Lower leg skin (tissue), 4 donors: ENCODE measurements around the gene CAMKMT. TPM values are rescaled to one million over a fixed set of nuclear protein-coding genes. Genes with fewer than 3 reads are reported as not detected.

Experiments
- DNase-seq, 2 donors: peaks; one replicate each; pipeline ENCODE4 v3.0.0-alpha.2; 2019; ENCODE audit warnings: low spot score in 2 of 2
- H3K4me3 ChIP-seq: fragments of 200-600 bp; sonication (generic); 2 replicates; pipeline ENCODE4 v1.5.1; 2017; ENCODE audit warnings: mild to moderate bottlenecking, low read depth; ENCODE audit not compliant: poor library complexity, severe bottlenecking
- POLR2A ChIP-seq, 2 donors: fragments of 450-650 bp; IDR thresholded peaks; one replicate each; pipeline ENCODE4 v1.6.1; 2016 to 2017; ENCODE audit warnings: antibody characterized with exemption in 2 of 2, mild to moderate bottlenecking in 1 of 2, moderate library complexity in 1 of 2
- WGBS, 2 donors: methylation state at CpG; one replicate each; pipeline ENCODE4 v1.1.5; 2018; 5-methylcytosine and 5-hydroxymethylcytosine counted together
- intact Hi-C: fragments of 100-400 bp; cut with DNase I; formaldehyde crosslinking; loops from one replicate; pipeline ENCODE4 v1.15.0; 2023; ENCODE audit warnings: low total_unique reads
- total RNA-seq, 4 donors: library from RNA; depleted of rRNA; stranded (reverse); fragments of >200 nt; gene quantifications; one replicate each; pipeline ENCODE4 v1.1.0, GENCODE V29; 2016
- TF ChIP-seq, protein P1 (sequence below), 3 donors: fragments of 450-650 bp; IDR thresholded peaks; one replicate each; pipeline ENCODE4 v1.5.1; 2016; ENCODE audit warnings: antibody characterized with exemption in 3 of 3, mild to moderate bottlenecking in 3 of 3, moderate library complexity in 2 of 3

CAMKMT gene
- total RNA-seq, 4 donors from 2014 or later = 4.2 to 18.3 (median 9.8) TPM

DNA sequence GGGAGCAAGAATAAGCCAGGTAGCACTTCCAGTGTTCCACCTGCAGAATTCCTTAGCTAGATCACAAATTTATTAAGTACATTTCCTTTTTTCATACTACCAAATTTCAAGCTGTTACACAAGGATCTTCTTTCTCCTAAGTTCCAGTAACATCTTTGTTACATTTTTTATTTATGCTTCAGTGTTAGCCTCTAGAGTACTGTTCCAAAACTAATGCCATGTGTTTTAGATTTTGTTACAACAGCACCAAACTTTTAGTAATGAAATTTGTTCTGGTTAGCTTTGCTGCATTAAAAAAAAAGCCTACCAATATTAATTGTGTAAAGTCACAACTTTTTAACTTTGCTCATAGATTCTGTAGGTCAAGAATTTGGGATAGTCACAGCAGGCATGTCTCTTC lies 161.1 kb downstream of the CAMKMT start:
- TF ChIP-seq, protein P1, sequence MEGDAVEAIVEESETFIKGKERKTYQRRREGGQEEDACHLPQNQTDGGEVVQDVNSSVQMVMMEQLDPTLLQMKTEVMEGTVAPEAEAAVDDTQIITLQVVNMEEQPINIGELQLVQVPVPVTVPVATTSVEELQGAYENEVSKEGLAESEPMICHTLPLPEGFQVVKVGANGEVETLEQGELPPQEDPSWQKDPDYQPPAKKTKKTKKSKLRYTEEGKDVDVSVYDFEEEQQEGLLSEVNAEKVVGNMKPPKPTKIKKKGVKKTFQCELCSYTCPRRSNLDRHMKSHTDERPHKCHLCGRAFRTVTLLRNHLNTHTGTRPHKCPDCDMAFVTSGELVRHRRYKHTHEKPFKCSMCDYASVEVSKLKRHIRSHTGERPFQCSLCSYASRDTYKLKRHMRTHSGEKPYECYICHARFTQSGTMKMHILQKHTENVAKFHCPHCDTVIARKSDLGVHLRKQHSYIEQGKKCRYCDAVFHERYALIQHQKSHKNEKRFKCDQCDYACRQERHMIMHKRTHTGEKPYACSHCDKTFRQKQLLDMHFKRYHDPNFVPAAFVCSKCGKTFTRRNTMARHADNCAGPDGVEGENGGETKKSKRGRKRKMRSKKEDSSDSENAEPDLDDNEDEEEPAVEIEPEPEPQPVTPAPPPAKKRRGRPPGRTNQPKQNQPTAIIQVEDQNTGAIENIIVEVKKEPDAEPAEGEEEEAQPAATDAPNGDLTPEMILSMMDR (IDR thresholded peaks at IDR 0.05) = no peak
- no peak for TF ChIP-seq POLR2A (IDR thresholded peaks at IDR 0.05)
- intact Hi-C loops = no loop called here

DNA sequence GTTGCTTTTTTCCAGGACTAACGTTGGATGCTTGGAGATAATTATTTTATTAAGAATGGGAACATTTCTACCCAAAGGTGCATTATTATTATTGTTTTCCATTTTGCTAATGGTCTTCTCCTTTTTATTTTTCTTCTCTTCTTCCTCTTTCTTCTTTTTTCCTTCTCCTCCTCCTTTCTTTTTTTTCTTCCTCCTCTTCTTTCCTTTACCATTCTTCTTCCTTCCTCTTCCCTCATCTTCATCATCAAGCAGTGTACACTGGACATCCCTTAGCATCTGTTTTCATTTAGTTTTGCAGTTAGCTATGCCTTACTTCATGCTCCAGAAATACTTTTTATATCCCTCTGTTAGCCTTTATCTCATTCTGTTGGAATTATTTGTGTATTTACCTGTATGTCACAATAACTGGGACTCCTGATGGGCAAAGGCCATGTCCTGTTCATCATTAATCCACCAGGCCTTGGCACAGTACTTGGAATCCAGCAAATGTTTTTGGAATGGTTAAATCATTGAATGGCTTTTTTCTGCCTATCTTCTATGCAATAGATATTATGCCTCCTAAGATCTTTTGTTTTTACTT lies 162.7 kb downstream of the CAMKMT start:
- DNase-seq = no peak
- H3K4me3 ChIP-seq = no peak overlapping the region
- TF ChIP-seq, protein P1 (IDR thresholded peaks at IDR 0.05) = no peak
- no peak for TF ChIP-seq POLR2A (IDR thresholded peaks at IDR 0.05)
- intact Hi-C loops = no loop called here
- WGBS, 2 donors = 80 to 87% methylated on average over 1 of the region's 1 CpG

More for the DNA sequence above, 161.1 kb downstream of the CAMKMT start:
- H3K4me3 ChIP-seq = no peak overlapping the region
- DNase-seq = no peak

DNA sequence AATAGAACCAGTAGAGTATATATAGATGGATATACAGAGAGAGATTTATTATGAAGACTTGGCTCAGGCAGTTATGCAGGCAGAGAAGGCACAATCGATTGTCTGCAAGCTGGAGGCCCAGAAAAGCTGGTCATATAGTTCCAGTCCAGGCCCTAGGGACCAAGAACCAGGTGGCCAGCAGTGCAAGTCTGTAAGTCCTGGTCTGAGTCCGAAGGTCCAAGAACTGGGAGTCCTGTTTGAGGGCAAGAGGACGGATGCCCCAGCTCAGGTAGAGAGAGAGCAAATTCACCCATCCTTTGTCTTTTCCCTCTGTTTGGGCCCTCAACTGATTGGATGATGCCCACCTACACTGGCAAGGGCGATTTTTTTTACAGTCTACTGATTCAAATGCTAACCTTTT lies 164.6 kb downstream of the CAMKMT start:
- no peak for TF ChIP-seq POLR2A (IDR thresholded peaks at IDR 0.05)
- TF ChIP-seq, protein P1 (IDR thresholded peaks at IDR 0.05) = no peak
- intact Hi-C loops = no loop called here
- H3K4me3 ChIP-seq = no peak overlapping the region
- whole genome bisulfite sequencing, 2 donors = 93 to 95% methylated on average over 4 of the region's 4 CpGs
- no peak for DNase-seq

DNA sequence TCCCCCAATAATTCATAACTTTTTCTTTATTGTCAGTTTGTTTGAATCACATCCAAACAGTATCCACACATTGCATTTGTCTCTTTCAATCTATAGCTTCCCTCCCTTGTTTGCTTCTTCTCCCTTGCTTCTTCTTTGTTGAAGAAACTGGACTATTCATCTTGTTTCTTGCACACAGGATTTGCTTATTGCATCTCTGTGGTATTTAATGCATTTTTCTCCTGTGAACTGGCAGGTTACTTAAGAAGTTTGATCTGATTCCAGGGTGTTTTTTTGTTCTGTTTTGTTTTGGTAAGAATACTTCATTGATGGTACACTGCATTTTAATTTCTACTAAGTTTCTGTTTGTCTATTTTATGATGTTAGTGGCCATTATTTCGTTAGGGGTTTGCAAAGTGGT lies 166.8 kb downstream of the CAMKMT start:
- H3K4me3 ChIP-seq = no peak overlapping the region
- no peak for TF ChIP-seq POLR2A (IDR thresholded peaks at IDR 0.05)
- TF ChIP-seq, protein P1 (IDR thresholded peaks at IDR 0.05) = no peak
- WGBS, 2 donors = 73 to 86% methylated on average over 1 of the region's 1 CpG
- intact Hi-C loops = no loop called here
- DNase-seq = no peak

DNA sequence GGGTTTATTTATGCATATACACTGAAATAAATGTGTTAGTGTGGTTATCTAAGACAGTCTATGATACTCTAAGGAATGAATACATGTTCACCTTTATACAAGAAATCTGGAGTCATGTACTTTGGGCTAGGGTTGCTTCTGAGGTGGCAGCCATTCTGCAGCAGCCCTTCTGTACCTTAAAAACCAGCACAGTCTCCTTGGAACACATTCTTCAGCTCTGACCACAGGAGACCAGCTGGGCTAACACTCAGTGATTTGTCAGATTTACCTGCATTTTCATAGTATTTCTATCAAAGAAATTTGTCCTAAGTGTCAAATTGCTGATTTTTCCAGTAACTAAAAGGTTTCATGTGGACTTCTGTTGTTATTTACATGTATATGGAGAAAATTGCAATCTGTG lies 167.7 kb downstream of the CAMKMT start:
- DNase-seq = no peak
- no peak overlapping the region for H3K4me3 ChIP-seq
- TF ChIP-seq, protein P1 (IDR thresholded peaks at IDR 0.05) = no peak
- TF ChIP-seq POLR2A (IDR thresholded peaks at IDR 0.05) = no peak
- intact Hi-C loops = no loop called here

DNA sequence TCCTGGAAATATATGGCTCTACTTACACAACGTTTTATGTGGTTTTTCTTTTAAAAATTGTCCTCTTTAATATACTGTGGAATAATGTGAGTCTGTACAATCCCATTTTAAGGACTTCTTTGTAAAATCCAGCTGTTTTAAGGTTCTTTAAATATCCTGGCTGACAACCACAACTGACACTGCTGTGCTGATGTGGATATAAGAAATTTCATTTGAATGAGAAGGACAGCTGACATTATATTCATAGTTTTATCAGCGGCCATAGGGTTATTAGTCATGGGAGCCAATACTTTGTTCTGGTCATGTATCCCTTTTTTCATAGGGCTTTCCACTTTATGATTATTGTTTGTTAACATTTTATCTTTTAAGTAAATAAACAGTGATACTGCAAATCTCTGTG lies 169.5 kb downstream of the CAMKMT start:
- no peak for DNase-seq
- intact Hi-C loops = no loop called here
- no peak overlapping the region for H3K4me3 ChIP-seq
- TF ChIP-seq POLR2A (IDR thresholded peaks at IDR 0.05) = no peak
- TF ChIP-seq, protein P1 (IDR thresholded peaks at IDR 0.05) = no peak
- WGBS, 2 donors = 80 to 93% methylated on average over 2 of the region's 2 CpGs
